Measurements from ENCODE around the gene CRIP1. TPM values are rescaled to one million over a fixed set of nuclear protein-coding genes. Genes with fewer than 3 reads are reported as not detected.

CRIP1 gene
- total RNA-seq, 4 donors from 2014 or later = 28.6 to 140 (median 76.2) TPM

DNA sequence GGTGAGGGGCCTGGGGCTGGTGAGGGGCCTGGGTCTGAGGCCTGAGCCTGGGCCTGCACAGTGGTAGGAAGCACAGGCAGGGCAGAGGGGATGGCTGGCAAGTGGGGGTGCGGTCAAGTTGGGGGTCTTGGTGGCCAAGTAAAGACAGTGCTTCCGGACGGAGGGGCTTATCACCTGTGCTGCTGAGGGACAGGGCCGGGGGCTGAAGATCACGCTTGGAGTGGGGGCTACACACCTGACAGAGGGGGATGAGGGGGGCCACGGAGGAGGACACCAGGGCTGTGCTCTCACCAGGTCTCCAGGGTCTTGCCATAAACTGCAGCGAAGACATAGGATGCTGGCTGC, 16.6 kb downstream of the CRIP1 start:
- Histone ChIP-seq H3K4me3 (no peak overlapping the region), H3K27me3 (no peaks in the 10 kb centered on the region), H3K4me1 (no peaks in the 10 kb centered on the region), H3K9me3 (no peaks in the 10 kb centered on the region), H3K36me3 (peaks cover 6% of the 10 kb centered on the region), H3K27ac (no peak overlapping the region)
- peak in 1 of 2 donors; percentile 65 for DNase-seq (ENCODE audit: low spot score in 2 of 2)
- TF ChIP-seq EP300 (IDR thresholded peaks at IDR 0.05) = no peak
- TF ChIP-seq, protein P1, sequence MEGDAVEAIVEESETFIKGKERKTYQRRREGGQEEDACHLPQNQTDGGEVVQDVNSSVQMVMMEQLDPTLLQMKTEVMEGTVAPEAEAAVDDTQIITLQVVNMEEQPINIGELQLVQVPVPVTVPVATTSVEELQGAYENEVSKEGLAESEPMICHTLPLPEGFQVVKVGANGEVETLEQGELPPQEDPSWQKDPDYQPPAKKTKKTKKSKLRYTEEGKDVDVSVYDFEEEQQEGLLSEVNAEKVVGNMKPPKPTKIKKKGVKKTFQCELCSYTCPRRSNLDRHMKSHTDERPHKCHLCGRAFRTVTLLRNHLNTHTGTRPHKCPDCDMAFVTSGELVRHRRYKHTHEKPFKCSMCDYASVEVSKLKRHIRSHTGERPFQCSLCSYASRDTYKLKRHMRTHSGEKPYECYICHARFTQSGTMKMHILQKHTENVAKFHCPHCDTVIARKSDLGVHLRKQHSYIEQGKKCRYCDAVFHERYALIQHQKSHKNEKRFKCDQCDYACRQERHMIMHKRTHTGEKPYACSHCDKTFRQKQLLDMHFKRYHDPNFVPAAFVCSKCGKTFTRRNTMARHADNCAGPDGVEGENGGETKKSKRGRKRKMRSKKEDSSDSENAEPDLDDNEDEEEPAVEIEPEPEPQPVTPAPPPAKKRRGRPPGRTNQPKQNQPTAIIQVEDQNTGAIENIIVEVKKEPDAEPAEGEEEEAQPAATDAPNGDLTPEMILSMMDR (IDR thresholded peaks at IDR 0.05) = no peak
- no peak for TF ChIP-seq POLR2A (IDR thresholded peaks at IDR 0.05)
- no peak for TF ChIP-seq POLR2AphosphoS5 (IDR thresholded peaks at IDR 0.05)
- WGBS = 84% methylated on average over 5 of the region's 7 CpGs

DNA sequence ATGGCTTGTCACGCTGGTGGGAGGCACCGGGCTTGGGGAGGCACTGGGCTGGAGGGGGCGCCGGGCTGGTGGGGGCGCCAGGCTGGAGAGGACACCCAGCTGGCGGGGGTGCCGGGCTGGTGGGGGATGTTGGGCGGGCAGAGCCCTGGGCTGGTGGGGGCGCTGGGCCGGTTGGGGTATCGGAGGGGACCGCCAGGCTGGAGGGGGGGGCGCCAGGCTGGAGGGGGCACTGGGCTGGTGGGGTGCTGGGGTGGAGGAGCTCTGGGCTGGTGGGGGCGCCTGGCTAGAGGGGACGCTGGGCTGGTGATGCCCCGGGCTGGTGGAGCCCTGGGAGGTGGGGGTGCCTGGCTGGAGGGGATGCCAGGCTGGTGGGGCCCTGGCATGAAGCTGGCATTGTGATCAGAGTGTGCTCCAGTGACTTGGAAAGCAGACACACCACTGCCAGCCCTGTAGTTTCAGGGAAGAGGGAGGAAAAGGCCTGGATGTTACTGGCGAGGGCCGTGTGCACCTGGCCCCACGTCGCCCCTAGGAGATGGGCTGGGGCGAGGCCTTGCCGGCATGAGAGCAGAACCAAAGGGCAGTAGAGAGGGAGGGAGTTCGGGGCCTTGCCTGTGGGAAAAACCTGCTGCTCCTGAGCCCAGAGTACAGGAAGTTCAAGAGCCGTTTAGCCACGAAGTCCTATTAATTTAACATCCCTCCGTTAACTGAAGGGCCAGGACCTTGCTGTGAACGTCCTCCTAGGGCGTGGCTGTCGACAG, 17.4 kb downstream of the CRIP1 start:
- Histone ChIP-seq H3K36me3 (no peaks in the 10 kb centered on the region), H3K27me3 (no peaks in the 10 kb centered on the region), H3K4me3 (no peak overlapping the region), H3K27ac (no peak overlapping the region), H3K9me3 (no peaks in the 10 kb centered on the region), H3K4me1 (no peaks in the 10 kb centered on the region)
- no peak for TF ChIP-seq POLR2A (IDR thresholded peaks at IDR 0.05)
- TF ChIP-seq EP300 (IDR thresholded peaks at IDR 0.05) = no peak
- TF ChIP-seq POLR2AphosphoS5 (IDR thresholded peaks at IDR 0.05) = no peak
- TF ChIP-seq, protein P1 (IDR thresholded peaks at IDR 0.05) = no peak
- 78% methylated on average over 29 of the region's 29 CpGs for WGBS
- DNase-seq (ENCODE audit: low spot score in 2 of 2) = peak in 1 of 2 donors; percentile 64

DNA sequence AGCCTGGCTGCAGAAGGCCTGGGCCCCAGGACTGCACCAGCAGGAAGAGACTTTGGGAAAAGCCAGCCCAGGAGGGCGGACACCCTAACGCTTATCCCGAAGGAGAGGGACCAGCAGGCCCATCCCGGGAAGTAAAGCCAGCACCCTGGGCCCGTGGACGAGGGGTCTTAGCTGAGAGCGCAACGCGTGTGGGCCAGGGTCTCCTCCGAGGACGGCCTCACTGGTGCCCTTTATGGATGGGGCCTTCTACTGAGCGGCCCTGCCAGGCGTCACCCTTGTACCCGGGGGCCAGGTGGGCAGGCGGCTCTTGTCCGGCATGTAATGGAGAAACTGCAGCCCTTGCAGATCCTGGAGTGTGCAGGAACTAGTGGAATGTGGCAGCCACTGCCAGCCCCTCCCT, 18.4 kb downstream of the CRIP1 start:
- Histone ChIP-seq H3K4me1 (no peaks in the 10 kb centered on the region), H3K36me3 (no peaks in the 10 kb centered on the region), H3K4me3 (no peak overlapping the region), H3K9me3 (no peaks in the 10 kb centered on the region), H3K27me3 (no peaks in the 10 kb centered on the region), H3K27ac (no peak overlapping the region)
- WGBS = 94% methylated on average over 4 of the region's 16 CpGs
- DNase-seq (ENCODE audit: low spot score in 2 of 2) = peak in 1 of 2 donors; percentile 63
- TF ChIP-seq, protein P1 (IDR thresholded peaks at IDR 0.05) = no peak
- TF ChIP-seq POLR2A (IDR thresholded peaks at IDR 0.05) = no peak
- no peak for TF ChIP-seq EP300 (IDR thresholded peaks at IDR 0.05)
- TF ChIP-seq POLR2AphosphoS5 (IDR thresholded peaks at IDR 0.05) = no peak

DNA sequence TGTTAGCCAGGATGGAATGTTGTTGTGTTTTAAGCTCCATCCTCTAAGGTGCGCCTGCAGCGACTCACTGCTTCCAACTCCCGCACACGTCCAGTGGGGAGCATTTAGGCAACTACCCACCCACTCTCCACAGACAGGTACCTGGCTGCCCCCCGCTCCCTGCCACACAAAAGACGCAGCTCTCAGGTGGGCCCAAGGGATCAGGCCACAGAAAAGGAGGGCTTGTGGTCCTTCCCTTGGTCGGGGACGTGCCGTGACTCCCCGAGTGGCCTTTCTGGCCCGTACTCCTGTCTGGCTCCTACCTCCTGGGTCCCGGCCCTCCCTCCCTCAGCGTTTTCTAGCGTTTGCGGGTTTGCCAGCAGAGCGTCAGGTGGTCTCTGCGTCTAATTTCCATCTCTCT, 20.6 kb downstream of the CRIP1 start:
- no peaks in the 10 kb centered on the region for H3K27me3 ChIP-seq
- peak in 1 of 2 donors; percentile 48 for DNase-seq (ENCODE audit: low spot score in 2 of 2)
- H3K27ac ChIP-seq = no peak overlapping the region
- no peaks in the 10 kb centered on the region for H3K4me1 ChIP-seq
- H3K36me3 ChIP-seq = no peaks in the 10 kb centered on the region
- WGBS = 82% methylated on average over 17 of the region's 17 CpGs
- no peak overlapping the region for H3K4me3 ChIP-seq
- H3K9me3 ChIP-seq = no peaks in the 10 kb centered on the region
- TF ChIP-seq, protein P1 (IDR thresholded peaks at IDR 0.05) = no peak
- no peak for TF ChIP-seq EP300 (IDR thresholded peaks at IDR 0.05)
- TF ChIP-seq POLR2A (IDR thresholded peaks at IDR 0.05) = no peak
- no peak for TF ChIP-seq POLR2AphosphoS5 (IDR thresholded peaks at IDR 0.05)

DNA sequence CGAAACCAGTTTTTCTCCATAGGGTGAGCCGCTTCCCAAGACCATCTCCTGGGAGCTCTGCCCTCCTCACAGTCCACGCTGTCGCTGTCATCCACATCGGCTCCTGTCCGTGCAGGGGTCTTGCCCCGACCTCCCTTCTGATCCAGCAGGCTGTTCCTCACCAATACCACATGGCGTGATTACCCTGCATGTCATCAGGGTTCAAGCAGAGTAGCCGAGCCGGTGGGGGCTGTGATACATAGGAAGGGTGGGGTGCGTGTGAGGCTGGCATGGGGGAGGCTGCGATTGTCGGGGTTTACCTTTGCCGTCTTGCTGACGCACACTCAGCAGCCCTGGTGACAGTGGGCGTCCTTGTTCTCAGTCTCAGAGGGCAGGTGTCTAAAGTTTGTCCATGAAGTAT, 21.4 kb downstream of the CRIP1 start:
- Histone ChIP-seq H3K4me1 (no peaks in the 10 kb centered on the region), H3K36me3 (no peaks in the 10 kb centered on the region), H3K27ac (no peak overlapping the region), H3K27me3 (no peaks in the 10 kb centered on the region), H3K4me3 (no peak overlapping the region), H3K9me3 (no peaks in the 10 kb centered on the region)
- 84% methylated on average over 16 of the region's 16 CpGs for WGBS
- TF ChIP-seq EP300 (IDR thresholded peaks at IDR 0.05) (no peak), POLR2AphosphoS5 (IDR thresholded peaks at IDR 0.05) (no peak), POLR2A (IDR thresholded peaks at IDR 0.05) (no peak)
- TF ChIP-seq, protein P1 (IDR thresholded peaks at IDR 0.05) = no peak
- peak in 1 of 2 donors; percentile 31 for DNase-seq (ENCODE audit: low spot score in 2 of 2)

All from suprapubic skin (tissue), 4 donors.